HG02623 (cell line): ENCODE results near the gene CRAT.
"Not testable (repeated sequence)": the region's sequence is repeated elsewhere in the genome, so short reads cannot be mapped to it uniquely, and the experiment has no call there.

Experiments
- ATAC-seq: cut with Tn5 transposase; IDR thresholded peaks from one replicate; pipeline ENCODE4 v1.9.1; 2021; ENCODE audit warnings: moderate library complexity; ENCODE audit not compliant: unreplicated experiment

CRAT gene

GRCh38 chr9:129138476-129139232, 28.1 kb upstream of the CRAT start:
- ATAC-seq, result no peak

- no peak for ATAC-seq
Measured at GRCh38 chr9:129138144-129138462, 27.5 kb upstream of the CRAT start.

GRCh38 chr9:129137292-129138143, 26.9 kb upstream of the CRAT start:
- ATAC-seq, result no peak

- no peak for ATAC-seq
Measured at GRCh38 chr9:129136446-129137035, 25.9 kb upstream of the CRAT start.

- ATAC-seq, result no peak
Measured at GRCh38 chr9:129135476-129135875, 24.9 kb upstream of the CRAT start.

GRCh38 chr9:129133082-129133481, 22.5 kb upstream of the CRAT start:
- no peak for ATAC-seq

GRCh38 chr9:129131300-129132145, 20.9 kb upstream of the CRAT start:
- ATAC-seq, result no peak

GRCh38 chr9:129130791-129131190, 20.2 kb upstream of the CRAT start:
- no peak for ATAC-seq

GRCh38 chr9:129130271-129130670, 19.7 kb upstream of the CRAT start:
- not testable (repeated sequence) for ATAC-seq

- no peak for ATAC-seq
Measured at GRCh38 chr9:129128689-129129088, 18.1 kb upstream of the CRAT start.

GRCh38 chr9:129126749-129127618, 16.4 kb upstream of the CRAT start:
- no peak for ATAC-seq

GRCh38 chr9:129125478-129125877, 14.9 kb upstream of the CRAT start:
- no peak for ATAC-seq

GRCh38 chr9:129124506-129125069, 14.0 kb upstream of the CRAT start:
- ATAC-seq, result no peak

- not testable (repeated sequence) for ATAC-seq
Measured at GRCh38 chr9:129122976-129123375, 12.4 kb upstream of the CRAT start.

- no peak for ATAC-seq
Measured at GRCh38 chr9:129122133-129122532, 11.5 kb upstream of the CRAT start.

- ATAC-seq, result no peak
Measured at GRCh38 chr9:129121483-129121882, 10.9 kb upstream of the CRAT start.

GRCh38 chr9:129118799-129119198, 8.2 kb upstream of the CRAT start:
- ATAC-seq, result no peak

GRCh38 chr9:129113645-129114304, 3.2 kb upstream of the CRAT start:
- no peak for ATAC-seq

GRCh38 chr9:129112526-129112925, 1.9 kb upstream of the CRAT start:
- ATAC-seq, result not testable (repeated sequence)
